NCI-H345 (cell line): ENCODE measurements around the gene GOLGA8B.
"Not testable (repeated sequence)": the region's sequence is repeated elsewhere in the genome, so short reads cannot be mapped to it uniquely, and the experiment has no call there.

ENCODE experiments used
- DNase-seq: peaks from one replicate; lab custom pipeline; 2025; lab: John Stamatoyannopoulos, UW

Gene GOLGA8B

DNA sequence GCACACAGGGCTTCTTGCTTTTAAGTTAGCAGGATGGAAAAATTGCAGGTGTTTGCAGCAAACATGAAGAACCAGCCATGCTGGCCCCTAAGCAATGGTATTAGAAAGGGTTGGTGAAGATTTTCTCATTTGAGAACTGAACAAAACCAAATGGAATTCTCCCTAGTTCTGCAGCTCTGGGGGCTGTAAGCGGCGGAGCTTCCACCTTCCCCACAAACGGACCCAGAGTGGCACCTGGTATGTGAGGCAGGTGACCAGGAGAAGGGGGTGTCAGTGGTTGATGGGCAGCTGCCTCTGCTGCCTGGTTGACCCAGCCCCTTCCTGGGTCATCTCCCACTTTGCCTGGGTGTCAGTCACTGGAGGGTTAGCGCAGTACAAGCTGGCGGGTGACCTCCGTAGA is 22.6 kb downstream of the GOLGA8B start:
- not testable (repeated sequence) for DNase-seq

DNA sequence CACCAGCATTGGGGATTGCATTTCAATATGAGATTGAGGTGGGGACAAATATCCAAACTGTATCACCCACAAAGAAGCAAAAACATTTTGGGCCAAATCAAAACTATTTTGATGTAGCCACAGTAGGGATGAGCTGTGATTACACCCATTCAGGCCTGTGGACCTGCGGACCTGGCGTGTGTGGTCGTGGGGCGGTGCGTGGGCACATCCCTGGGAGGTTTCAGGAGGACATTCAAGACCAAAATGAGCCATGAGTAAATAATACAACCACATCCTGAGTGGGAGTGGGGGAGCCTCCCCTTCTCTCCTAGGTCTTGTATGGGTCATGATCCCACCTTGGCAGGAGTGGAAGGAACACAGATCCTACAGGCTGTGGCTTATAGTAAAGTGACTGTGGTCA is 23.7 kb downstream of the GOLGA8B start:
- DNase-seq = not testable (repeated sequence)

DNA sequence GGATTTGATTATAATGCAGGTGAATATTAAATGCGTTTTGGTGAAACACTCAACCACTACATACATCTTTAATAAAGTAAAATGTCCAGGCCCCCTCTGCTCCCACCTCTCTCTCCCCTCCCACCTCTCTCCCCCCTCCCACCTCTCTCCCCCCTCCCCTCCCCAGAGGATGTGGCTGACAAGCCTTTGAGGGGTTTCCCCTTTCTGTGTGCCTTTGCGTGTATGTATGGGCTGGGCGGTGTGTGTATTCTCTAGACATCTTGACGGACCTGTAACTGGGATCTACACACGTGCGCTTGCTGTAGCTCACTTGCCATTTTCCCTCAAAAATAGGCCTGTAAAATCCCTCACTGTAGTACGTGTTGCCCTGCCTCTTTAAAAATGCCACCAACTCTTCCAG is 28.3 kb downstream of the GOLGA8B start:
- DNase-seq = not testable (repeated sequence)

DNA sequence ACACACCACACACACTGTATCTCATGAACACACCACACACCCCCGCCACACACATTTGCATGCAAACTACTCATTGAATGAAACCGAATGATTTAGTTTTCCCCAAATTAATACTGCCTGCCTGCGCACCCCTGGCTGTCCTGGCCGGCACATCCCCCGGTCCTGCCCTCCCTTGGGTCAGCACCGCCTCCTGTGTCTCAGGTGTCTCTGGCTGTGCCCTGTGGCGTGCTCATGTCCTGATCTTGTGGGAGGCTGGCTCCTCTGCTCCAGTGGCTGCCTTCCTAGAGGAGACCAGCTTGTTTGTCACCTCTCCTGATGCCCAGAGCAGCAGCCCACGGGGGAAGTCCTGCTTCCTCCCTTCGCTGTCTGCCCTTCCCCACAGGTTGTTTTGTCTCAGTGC is 28.7 kb downstream of the GOLGA8B start:
- not testable (repeated sequence) for DNase-seq

DNA sequence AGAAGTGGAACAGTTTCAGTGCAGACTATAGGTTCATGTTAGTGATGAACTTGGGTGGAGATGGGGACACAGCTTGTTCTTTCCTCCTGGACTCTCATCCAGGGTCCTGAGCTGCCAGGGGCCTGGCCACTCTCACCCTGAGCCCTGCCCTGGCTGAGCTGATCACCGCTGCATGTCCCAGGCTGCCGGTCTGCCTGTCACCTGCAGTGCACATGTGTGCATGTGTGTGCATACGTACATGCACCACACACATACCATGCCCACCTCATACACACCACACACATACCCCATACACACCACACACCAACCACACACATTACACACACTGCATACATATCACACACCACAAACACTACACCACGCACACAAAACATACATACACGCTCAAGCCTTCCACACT is 29.3 kb downstream of the GOLGA8B start:
- DNase-seq = not testable (repeated sequence)

DNA sequence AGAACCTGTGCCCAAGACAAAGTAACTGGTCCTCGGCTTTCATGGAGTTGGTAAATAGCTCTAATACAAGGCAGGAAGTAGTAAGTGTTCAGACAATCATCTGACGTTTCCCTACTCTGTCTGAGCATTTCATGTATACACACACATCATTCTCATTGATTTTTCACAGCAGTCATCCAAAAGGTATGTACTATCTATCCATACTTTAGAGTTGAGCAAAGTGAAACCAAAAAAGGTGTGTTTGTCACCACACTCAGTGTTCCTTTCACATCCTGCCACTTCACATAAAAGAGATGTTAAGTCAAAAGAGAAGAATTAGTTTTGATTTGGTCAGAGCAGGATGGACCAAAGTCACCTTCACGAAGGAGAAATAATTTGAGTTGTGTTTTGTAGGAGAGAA is 33.3 kb downstream of the GOLGA8B start:
- not testable (repeated sequence) for DNase-seq

DNA sequence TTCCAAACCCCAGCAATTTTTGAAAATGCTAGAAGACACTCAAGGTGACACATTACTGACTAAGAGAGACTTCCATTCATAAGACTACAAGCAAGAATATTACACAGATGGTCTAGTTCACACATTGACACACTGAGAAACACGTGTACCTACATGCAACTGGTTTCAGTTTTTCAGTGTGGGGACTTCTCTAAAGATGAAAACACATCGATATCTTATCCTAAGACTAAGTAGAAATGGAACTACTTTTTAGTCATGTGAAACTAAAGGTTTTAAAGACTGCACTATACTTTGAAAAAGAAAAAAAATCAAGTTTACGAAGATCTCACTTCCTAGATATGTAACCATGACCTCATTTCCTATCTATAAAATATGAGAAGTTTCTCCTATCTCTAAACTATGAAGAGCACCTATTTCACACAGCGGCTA is 34.1 kb downstream of the GOLGA8B start:
- DNase-seq = not testable (repeated sequence)

DNA sequence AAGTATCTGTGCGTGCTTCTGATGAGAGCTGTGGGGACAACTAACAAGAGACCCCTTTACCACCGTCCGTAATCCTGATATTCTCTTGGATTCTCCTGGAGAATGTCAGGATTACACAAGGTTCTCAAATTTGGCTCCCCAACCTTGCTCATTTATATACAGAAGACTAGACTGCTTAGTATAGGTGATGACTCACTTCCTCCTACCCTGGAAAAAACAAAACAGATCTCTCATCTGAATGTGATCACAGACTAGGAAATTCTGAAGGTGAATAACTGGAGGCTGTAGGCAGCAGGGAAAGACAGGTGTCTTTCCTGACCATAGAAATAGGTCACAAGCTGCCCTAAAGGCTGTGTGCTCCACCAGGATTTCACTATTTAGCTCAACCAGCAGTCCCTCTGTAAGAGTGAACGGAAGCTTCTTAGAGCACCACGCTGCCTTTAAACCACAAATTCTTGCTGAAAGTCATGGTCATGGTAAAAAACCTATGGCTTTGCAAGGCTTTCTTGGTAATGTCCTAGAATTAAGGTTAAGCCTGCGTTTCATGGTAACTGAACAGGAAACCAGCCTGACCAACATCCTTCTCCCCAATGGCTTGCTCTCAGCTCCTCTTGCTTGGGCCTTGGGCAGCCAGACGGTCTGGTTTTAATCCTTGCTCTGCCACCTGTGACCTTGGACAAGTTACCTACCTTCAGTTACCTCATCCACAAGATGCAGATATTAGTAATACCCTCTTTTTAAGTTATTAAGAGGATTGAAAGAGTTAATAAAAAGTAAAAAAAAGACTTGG is 39.4 kb downstream of the GOLGA8B start:
- DNase-seq = not testable (repeated sequence)

GRCh38 chr15:34535857-34536256 is 47.6 kb downstream of the GOLGA8B start:
- DNase-seq = not testable (repeated sequence)
